NCI-H1105 treated with DMSO at 0.1 percent for 48 hours (cell line): ENCODE measurements around the gene MIEF1.

Source experiments
- DNase-seq: peaks from one replicate; lab custom pipeline; 2025; lab: John Stamatoyannopoulos, UW

MIEF1 gene

GRCh38 chr22:39528681-39529486, 26.8 kb downstream of the MIEF1 start:
- peak; percentile 94 for DNase-seq

- DNase-seq = no peak
Observed at GRCh38 chr22:39529487-39529851, 27.4 kb downstream of the MIEF1 start.

GRCh38 chr22:39530116-39530515, 28.0 kb downstream of the MIEF1 start:
- DNase-seq = no peak

- no peak for DNase-seq
Observed at GRCh38 chr22:39530692-39531331, 28.7 kb downstream of the MIEF1 start.

- DNase-seq = peak; percentile 98
Observed at GRCh38 chr22:39532215-39533073, 30.4 kb downstream of the MIEF1 start, which contains the start of gene RPS19BP1. RPS19BP1 (minus strand) TSS chr22:39532748; CDS start chr22:39532738, 10 bp downstream.

- no peak for DNase-seq
Observed at GRCh38 chr22:39534092-39534506, 32.0 kb downstream of the MIEF1 start.

GRCh38 chr22:39534591-39535356, 32.7 kb downstream of the MIEF1 start:
- peak; percentile 61 for DNase-seq

GRCh38 chr22:39535357-39535725, 33.3 kb downstream of the MIEF1 start:
- DNase-seq = no peak

- DNase-seq = no peak
Observed at GRCh38 chr22:39535831-39536449, 33.9 kb downstream of the MIEF1 start.

GRCh38 chr22:39536711-39537110, 34.6 kb downstream of the MIEF1 start:
- DNase-seq = no peak

- no peak for DNase-seq
Observed at GRCh38 chr22:39537975-39538374, 35.9 kb downstream of the MIEF1 start.

GRCh38 chr22:39543095-39543494, 41.0 kb downstream of the MIEF1 start:
- no peak for DNase-seq

- no peak for DNase-seq
Observed at GRCh38 chr22:39545386-39546365, 43.6 kb downstream of the MIEF1 start.

GRCh38 chr22:39546889-39547586, 44.9 kb downstream of the MIEF1 start:
- no peak for DNase-seq

GRCh38 chr22:39547587-39547947, 45.5 kb downstream of the MIEF1 start:
- DNase-seq = no peak

GRCh38 chr22:39553429-39553828, 51.3 kb downstream of the MIEF1 start:
- DNase-seq = no peak

- DNase-seq = no peak
Observed at GRCh38 chr22:39554151-39554550, 52.1 kb downstream of the MIEF1 start.

- peak; percentile 13 for DNase-seq
Observed at GRCh38 chr22:39556970-39557841, 55.1 kb downstream of the MIEF1 start.
